Transverse colon (tissue), 4 donors: ENCODE data around the gene VSTM2L.

Source experiments
- CTCF ChIP-seq, 5 experiments: fragments of 200-600 bp in 3 of 5; fragments of 450-650 bp in 2 of 5; sonication (generic) in 3 of 5; IDR thresholded peaks; 1 replicate in 2 of 5; 2 replicates in 3 of 5; pipeline ENCODE4 v1.5.1; 2016 to 2017; ENCODE audit warnings: antibody characterized with exemption in 5 of 5, inconsistent platforms in 3 of 5, mild to moderate bottlenecking in 2 of 5, moderate library complexity in 1 of 5
- EP300 ChIP-seq: sonication (generic); formaldehyde crosslinking; IDR thresholded peaks from one replicate; pipeline ENCODE4 v1.6.1; 2017; ENCODE audit warnings: antibody characterized with exemption, low read depth
- POLR2A ChIP-seq: fragments of 450-650 bp; IDR thresholded peaks from one replicate; pipeline ENCODE4 v1.6.1; 2016; ENCODE audit warnings: antibody characterized with exemption, mild to moderate bottlenecking, moderate library complexity
- POLR2AphosphoS5 ChIP-seq, 3 donors: sonication (generic); formaldehyde crosslinking; IDR thresholded peaks; one replicate each; pipeline ENCODE4 v1.6.1; 2016; ENCODE audit warnings: antibody characterized with exemption in 3 of 3

- TF ChIP-seq CTCF (IDR thresholded peaks at IDR 0.05) (no peak), POLR2A (no peak), EP300 (no peak), POLR2AphosphoS5 (IDR thresholded peaks at IDR 0.05) (no peak)
Observed at GRCh38 chr20:37875460-37876175, 27.3 kb upstream of the VSTM2L start.
